Measurements from ENCODE around the gene ARHGEF2. TPM values are rescaled to one million over a fixed set of nuclear protein-coding genes. Genes with fewer than 3 reads are reported as not detected.

The ARHGEF2 gene
- total and polyA plus RNA-seq, 2 donors (not counting 3 experiments of a cell fraction or from before 2014, with no cell fraction given) = 59.2 to 118 TPM

DNA sequence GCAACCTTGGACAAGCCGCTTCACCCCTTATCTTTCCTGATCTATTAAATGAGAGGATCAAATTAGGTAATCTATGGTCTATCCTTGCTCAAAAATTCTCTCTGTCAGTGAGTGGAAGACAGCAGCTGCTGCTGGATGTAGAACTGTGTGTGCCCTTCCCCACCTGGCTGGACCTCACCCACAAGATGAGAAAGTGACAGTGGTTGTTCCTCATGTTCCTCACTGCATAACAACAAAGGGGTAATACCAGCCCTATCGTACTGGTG lies 25.5 kb upstream of the ARHGEF2 start:
- no peaks in the 10 kb centered on the region for H3K9me3 ChIP-seq (replicated peaks; ENCODE audit: control insufficient read depth, insufficient read depth, low read length)
- H3K9me1 ChIP-seq (replicated peaks; ENCODE audit: control insufficient read depth, extremely low read depth, insufficient read depth, low read length) = no peaks in the 10 kb centered on the region
- no peaks in the 10 kb centered on the region for H3K27me3 ChIP-seq (ENCODE audit: control insufficient read depth in 2 of 2, insufficient read depth in 2 of 2, low read length in 2 of 2)
- FAIRE-seq (no peak), DNase-seq (ENCODE audit: low read depth, low spot score) (no peak)
- no peaks in the 10 kb centered on the region for H3K79me2 ChIP-seq (ENCODE audit: control insufficient read depth, insufficient read depth, low read length)
- peaks cover 2 to 5% of the 10 kb centered on the region in 2 experiments for H3K36me3 ChIP-seq (ENCODE audit: control insufficient read depth in 2 of 2, extremely low read depth in 1 of 2, insufficient read depth in 2 of 2, low read length in 2 of 2)
- H3K4me1 ChIP-seq (ENCODE audit: control insufficient read depth, extremely low read depth, insufficient read depth, low read length) = no peaks in the 10 kb centered on the region
- TF ChIP-seq, protein P1, sequence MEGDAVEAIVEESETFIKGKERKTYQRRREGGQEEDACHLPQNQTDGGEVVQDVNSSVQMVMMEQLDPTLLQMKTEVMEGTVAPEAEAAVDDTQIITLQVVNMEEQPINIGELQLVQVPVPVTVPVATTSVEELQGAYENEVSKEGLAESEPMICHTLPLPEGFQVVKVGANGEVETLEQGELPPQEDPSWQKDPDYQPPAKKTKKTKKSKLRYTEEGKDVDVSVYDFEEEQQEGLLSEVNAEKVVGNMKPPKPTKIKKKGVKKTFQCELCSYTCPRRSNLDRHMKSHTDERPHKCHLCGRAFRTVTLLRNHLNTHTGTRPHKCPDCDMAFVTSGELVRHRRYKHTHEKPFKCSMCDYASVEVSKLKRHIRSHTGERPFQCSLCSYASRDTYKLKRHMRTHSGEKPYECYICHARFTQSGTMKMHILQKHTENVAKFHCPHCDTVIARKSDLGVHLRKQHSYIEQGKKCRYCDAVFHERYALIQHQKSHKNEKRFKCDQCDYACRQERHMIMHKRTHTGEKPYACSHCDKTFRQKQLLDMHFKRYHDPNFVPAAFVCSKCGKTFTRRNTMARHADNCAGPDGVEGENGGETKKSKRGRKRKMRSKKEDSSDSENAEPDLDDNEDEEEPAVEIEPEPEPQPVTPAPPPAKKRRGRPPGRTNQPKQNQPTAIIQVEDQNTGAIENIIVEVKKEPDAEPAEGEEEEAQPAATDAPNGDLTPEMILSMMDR (IDR thresholded peaks at IDR 0.05; ENCODE audit: extremely low read depth in 1 of 2, insufficient read depth in 1 of 2, low read depth in 1 of 2, low read length in 2 of 2) = no peak
- TF ChIP-seq EZH2 (IDR thresholded peaks at IDR 0.05; ENCODE audit: borderline replicate concordance, low read depth, low read length, severe bottlenecking) (no peak), POLR2A (IDR thresholded peaks at IDR 0.05; ENCODE audit: low read depth, low read length) (no peak), FOS (IDR thresholded peaks at IDR 0.05; ENCODE audit: borderline replicate concordance, insufficient read depth, low read length) (no peak), POLR2AphosphoS5 (IDR thresholded peaks at IDR 0.05; ENCODE audit: insufficient read depth, low read depth, low read length) (no peak)
- TF ChIP-seq, protein P2, sequence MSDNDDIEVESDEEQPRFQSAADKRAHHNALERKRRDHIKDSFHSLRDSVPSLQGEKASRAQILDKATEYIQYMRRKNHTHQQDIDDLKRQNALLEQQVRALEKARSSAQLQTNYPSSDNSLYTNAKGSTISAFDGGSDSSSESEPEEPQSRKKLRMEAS (IDR thresholded peaks at IDR 0.05; ENCODE audit: insufficient read depth, insufficient read length) = no peak
- H2AFZ ChIP-seq (ENCODE audit: low read depth, low read length) = no peak overlapping the region
- intact Hi-C loops (cut with micrococcal nuclease) = no loop called here
- ChIA-PET CTCF (interaction anchor here (1.6 to 4.4 kb wide), 4 partner anchors 14 to 66 kb away, joined by 3 to 22 read pairs (median 19); no protein-coding TSS in a partner anchor), POLR2A (no interaction called here)
- no peaks in the 10 kb centered on the region for H4K20me1 ChIP-seq (replicated peaks; ENCODE audit: control insufficient read depth, extremely low read depth, insufficient read depth, low read length)
- no peak overlapping the region for H3K27ac ChIP-seq (ENCODE audit: insufficient read depth, low read depth, low read length)
- H3K4me3 ChIP-seq (replicated peaks in 1 of 3; ENCODE audit: insufficient read depth in 1 of 3, low read depth in 1 of 3, low read length in 3 of 3) = no peak overlapping the region
- dilution Hi-C loops (cut with MboI; ENCODE audit: extremely low pct_ligation_motif_present, low sequenced_read_pairs) = no loop called here
- no peak overlapping the region for H3K4me2 ChIP-seq (ENCODE audit: insufficient read depth, low read length)
- no TSS peak for BruUV-seq (replicated peaks)
- no peak overlapping the region for H3K9ac ChIP-seq (replicated peaks; ENCODE audit: extremely low read depth, insufficient read depth, low read length)

Data from endothelial cell of umbilical vein (primary cell).